Dedifferentiated amniotic fluid mesenchymal stem cell (primary cell): ENCODE results near the gene NWD2.

Experiments used
- DNase-seq: peaks from one replicate; pipeline ENCODE4 v3.0.0-alpha.2; 2016; ENCODE audit errors: extremely low spot score

The NWD2 gene

DNA sequence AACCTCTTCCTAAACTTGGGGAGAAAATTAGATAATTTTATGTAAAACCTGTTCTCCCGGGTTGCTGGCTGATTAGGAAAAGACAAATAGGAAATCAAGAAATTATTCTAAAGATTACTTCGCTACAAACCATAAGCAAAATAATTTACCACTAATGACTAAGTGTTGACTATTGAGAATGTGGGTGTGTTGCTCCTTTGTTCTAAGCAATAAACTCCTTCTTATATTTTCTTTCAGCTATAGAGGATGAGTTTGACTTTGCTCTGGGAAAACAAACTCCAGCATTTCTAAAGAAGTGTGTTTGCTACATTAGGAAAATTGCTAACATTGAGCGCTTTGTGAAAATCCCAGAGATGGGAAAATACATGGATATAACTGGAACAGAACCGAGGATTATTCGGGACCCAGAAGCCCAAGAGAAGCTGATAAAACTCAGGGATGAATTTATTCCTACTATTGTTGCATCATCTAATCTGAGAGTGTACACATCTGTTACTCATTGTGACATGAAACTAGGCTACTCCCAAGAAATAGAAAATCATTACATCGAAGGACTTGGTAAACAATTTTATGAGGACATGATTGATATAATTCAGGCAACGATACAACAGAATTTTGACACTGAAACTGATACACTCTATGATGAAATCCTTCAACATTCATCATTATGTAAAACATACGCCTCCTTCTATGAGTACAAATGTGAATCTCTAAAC is 194.2 kb downstream of the NWD2 start:
- DNase-seq: no peak

DNA sequence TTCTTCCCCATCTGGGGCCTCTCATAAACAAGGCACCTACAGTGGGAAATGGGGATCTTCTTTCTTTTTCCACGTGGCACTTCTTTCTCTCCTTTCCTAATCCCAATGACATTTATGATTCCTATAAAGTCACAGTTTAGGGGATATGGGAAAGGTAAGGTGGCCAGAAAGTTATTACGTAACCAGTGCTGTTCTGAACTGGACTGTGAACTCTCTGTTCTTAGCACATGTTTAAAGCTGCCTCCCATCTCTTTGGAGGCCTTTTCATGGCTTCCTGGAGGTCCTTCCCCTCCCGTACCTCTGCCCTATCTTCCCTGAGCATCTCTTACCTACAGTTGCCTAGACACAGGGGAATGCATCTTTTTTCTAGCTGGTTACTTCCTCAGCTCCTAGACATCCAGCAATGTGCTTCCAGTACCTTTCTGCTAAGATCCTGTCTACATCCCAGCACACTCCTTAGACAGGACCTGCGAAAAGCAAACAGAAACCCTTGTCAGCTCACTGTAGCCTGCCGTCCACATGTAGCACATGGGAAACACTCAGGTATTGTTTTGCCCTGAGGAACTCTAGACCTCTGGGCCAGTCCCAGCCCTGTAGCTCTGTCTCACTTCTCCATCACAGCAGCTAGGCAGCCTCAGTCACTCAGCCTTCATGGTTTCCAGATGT is 195.4 kb downstream of the NWD2 start:
- no peak for DNase-seq

DNA sequence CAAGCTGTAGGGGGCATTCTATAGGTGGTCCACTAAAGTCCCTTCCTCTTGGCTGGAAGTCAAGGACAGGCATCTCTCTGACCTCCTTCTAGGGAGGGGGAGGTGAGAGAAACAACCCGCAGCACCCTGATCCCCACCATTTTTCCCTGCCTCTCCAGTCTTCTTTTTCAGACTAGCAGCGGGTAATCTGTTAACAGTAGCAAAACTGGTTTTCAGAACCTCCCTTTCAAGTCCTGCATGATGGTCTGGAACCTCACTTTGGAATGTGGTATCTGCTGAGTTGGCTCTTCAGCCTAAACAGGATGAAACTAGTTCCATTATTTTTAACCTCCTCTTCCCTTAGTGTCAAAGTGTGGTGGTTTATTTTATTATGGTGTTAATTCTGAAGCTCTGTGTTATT is 196.0 kb downstream of the NWD2 start:
- DNase-seq: no peak

DNA sequence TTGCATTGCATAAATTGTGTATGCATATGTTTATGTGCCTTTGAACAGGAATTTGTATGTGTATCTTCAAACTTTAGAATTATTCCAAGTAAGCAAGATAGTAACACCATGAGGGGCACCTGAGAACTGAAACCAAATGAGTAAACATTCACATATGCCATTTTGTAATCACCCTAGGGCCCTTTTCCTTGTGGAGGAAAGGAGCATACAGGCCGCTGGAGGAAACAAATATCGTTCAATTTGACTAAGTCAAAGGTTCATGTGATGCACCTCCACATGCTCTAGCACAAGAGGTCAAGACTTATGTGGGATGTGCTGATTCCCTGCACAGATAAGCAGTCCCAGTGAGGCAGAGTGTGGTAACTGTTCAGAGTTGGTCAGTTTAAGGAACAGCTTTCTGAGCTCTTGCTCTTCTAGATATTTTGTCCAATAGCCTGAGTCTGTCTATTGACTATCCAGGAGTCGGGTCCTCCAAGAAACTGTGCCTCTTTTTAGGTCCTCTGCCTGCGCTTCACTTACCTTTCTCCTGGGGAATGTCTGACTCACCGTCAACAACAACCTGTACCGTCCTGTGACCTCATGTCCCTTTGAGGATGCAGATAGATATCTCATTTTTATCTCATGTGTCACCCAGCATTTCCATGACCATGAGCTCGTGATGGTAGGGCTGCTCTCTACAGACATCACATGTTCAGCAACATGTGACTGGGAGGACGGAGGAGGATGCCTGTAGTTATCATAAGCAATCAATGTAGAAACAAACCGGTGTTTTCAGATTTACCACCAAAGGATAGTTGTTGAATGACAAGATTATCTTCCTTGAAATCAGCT is 196.9 kb downstream of the NWD2 start:
- no peak for DNase-seq

DNA sequence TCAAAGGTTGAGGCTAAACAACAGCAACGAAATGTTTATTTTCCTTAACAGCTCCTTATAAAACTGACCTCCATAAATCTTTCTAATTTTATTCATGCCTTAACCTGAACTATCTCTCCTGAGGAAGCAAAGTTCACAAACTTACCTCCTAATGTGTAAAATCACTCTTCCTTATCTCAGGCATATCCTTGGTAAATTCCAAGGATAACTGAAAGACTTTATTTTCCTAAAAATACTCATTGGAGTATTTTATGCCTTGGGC is 197.4 kb downstream of the NWD2 start:
- DNase-seq: no peak

DNA sequence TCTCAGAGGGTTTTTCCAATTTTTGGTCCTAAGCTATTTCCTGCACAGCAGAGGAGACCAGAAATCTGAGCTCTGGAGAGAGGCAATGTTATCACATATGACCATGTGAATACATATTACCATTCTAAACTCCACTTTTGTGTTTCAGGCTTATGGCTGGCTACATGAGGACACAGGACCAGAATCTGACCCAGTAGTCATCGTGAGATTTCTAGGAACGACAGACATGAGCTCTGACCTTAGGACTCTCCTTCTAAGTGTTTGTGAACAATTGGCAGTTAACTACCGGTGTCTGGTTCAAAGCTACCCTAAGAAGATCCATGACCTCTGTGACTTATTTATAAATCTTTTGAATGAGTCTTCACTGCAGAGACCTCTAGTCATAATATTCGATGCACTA is 198.6 kb downstream of the NWD2 start:
- no peak for DNase-seq

DNA sequence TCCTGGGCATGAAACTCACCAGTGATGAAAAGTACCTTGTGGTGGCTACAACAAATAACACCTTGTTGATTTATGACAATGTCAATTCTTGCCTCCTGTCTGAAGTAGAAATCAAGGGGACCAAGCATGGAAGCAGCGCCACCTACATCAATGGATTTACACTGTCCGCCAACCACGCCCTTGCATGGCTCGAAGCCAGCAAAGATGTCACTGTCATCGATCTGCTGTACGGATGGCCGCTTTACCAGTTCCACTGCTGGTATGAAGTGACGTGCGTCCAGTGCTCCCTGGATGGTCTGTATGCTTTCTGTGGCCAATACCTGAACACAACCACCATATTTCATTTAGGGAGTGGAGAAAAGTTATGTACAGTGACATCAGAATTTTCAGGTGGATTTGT is 200.5 kb downstream of the NWD2 start:
- DNase-seq: no peak

DNA sequence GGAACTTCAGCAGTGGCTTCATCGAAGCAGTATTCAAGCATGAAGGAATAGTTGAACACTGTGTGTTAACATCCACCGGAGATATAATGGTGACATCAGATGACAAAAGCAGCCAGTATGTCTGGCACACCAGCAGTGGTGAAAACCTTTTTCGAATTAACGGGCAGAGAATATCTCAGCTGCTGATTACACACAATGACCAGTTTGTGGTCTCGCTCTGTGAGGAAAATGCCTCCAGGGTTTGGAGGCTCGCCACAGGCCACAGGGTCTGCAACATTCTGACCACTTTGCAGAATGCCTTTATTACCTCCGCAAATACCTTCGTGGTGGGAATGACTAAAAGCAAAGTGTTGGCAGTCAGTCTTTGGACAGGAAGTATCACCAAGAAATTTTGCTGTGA is 201.5 kb downstream of the NWD2 start:
- DNase-seq: no peak

DNA sequence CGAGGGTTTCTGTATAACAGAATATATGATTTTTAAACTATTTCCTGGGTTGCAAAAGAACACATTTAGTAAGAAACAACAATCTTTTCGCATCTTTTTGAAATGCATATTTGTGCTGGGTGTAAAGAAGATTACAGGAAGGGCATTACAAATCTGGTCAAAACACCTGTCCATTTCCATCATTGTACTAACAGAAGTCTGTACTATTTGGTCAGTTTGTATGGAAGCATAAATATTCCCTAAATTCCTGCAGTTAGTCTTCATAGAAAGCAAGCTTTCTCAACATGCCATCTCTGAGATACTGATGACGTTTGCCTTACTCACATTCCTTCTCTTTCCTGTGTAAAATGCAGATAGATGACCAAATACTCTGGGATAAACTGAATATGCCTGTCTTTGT is 203.3 kb downstream of the NWD2 start:
- DNase-seq: no peak

DNA sequence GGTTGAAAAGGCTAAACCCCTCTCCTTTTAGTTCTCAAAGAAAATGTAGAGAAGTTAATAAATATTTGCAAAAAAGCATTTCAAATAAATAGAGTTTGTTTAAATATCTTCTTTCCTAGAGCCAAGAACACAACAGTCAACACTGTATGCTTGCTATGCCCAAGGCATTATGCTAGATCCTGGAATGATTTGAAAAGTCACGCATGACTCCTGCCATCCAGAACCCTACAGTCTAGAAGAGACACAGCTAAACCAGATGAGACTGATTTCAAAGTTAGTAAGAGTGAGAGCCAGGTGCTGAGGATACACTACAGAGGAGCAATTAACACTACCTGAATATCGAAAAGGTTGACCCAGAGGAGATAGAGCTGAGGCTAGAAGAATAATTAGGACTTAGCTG is 205.8 kb downstream of the NWD2 start:
- DNase-seq: no peak

DNA sequence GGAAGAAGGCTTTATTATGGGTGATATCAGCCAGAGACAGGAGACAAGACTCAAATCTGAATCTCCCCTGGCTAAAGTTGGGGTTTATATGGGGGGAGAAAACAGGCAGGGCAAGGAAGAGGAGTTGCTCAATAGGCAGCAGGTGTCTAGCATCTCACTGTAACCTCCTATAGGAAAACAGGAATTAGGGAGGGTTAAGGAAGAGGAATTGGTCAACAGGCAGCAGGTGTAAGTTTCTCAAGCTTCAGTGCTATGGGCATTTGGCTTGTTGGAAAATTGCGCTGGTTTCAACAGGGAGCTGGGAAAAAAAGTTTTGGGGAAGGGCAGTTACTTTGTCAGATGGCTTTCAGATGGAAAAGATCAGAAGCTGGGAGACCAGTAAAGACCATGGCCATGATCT is 206.4 kb downstream of the NWD2 start:
- DNase-seq: no peak

DNA sequence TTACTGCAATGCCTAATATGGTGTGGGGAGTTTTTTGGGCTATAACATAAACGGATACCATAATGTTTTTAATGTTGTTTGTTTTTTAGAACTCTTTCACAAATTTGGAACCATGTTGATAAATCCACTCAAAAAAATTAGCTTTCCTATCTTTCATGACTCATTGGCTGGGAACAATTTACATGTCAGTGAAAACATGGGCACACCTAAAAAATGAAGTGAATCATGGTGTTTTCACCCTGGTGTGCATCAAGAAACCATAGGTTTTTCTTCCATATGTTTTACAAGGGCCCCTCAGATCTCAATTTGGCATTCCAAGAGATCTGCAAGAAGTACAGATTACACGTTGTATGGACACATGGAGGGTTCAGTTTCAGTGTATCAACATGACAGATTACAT is 207.1 kb downstream of the NWD2 start:
- no peak for DNase-seq

DNA sequence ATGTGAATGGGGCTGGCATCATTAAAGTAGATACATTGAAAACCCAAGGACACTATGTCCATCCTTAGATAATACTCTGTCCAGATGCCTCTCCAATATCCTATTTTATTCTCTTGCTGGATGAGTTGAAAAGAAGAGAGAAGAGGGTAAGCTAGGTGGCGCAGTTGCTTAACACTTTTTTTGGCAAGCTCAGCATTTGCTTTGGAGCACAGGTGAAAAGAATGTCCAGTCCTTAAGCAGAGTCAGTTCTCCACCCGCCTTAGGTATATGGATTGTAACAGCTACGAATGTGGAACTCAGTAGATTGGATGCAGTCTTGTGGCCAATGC is 208.4 kb downstream of the NWD2 start:
- no peak for DNase-seq

DNA sequence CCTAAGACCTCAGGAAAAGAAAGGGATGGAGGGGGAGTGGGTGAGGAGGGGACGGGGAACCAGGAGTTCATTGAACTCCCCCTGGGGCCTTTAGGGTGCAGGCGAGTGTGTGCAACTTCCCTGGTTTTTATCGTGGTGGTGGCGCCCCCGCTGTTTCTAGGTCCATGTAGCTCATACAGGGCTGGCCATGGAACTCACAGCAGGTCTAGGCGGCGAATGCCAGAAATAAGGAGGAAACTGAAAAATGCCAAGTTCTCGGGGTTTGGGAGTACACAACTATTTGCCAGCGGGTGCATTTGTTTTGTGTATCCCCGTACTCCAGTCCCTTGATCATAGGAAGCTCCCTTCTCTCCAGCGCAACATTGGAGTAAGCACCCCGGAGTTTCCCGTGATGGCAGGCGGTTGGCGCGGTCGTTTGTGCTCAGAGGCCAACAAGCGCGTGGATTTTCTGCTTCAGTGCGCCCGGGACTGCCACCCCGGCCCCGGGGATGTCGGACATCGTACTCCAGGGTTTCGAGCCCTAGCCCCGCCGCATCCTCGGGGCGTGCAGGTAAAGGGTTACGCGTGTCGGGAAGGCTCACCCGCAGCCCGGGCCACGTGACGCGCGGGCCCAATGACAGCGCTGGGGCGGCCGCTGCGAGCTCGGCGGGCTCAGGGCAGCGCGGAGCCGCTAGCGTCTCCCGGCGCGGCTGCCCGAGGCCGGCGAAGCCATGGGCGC is 208.9 kb downstream of the NWD2 start:
- DNase-seq: no peak

DNA sequence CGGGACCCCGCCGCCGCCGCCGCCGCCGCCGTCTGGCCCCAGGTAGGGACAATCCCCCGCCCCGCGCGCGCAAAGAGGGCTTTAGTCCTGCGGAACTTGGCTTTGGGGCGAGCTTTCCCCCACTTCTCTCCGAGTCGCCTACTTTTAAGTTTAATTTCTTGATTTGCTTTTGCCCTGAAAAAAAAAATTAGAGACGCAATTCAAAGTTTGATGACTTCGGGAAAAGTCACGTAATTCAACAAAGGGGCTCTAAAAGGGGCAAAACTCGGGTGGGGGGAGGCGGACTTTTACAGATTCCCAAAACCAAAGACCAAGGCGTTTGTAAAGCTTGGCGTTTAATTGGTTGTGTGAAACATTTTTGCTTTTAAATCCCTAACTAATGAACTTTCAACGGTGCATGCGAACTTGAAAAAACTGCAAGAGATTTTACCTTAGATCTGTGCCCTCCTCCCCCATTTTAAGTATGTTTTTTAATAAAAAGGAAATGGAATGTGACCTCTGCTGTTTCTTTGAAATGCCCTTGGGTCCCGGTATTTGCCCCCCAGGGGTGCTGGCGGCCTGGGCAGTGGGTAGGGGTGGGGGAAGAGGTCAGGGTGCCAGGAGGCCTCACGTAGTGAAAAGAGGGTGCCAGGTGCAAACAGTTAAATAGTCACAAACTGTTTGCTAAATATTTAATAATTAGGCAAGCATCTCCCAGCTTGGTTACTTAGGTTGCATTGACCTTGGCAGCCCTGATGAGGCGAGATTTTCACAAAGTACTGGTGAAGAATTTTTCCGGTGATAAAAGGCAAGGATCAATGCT is 209.7 kb downstream of the NWD2 start:
- no peak for DNase-seq

DNA sequence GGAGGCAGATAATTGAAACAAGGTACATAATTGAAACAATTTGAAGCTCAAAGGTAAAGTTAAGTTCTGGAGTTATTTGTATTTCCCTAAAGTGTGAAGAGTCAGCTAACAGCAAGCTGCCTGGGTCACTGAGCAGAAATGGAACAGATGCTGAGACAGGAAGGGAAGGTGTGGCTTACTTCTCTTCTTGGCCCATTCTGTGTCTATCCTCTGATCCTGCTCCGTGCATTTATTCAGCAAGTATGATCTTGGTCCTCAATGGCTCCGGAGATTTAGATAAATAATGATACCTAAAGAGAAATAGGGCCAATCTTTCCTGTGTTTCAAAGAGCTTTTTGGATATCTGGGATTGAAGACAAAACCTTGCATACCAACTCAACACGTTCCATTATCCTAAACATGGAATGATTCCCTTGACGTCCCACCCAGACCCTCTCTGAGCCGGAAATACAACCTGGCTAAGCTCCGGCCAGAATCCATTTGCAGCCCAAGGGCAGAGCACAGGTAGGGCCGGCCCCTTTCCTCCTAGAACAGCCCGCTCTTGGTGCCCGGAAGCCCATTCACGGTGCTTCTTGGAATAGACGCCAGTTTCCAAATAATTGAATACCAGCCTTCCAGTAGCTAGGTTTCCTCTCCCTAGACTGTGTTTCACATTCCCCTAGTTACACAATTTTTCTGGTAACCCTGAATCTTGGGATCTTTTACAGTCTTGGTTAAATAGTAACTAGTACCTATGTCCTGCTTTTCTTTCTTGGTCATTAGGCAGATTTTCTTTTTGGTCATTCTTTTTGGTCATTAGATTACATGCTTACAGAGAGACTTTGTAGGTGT is 211.0 kb downstream of the NWD2 start:
- no peak for DNase-seq

DNA sequence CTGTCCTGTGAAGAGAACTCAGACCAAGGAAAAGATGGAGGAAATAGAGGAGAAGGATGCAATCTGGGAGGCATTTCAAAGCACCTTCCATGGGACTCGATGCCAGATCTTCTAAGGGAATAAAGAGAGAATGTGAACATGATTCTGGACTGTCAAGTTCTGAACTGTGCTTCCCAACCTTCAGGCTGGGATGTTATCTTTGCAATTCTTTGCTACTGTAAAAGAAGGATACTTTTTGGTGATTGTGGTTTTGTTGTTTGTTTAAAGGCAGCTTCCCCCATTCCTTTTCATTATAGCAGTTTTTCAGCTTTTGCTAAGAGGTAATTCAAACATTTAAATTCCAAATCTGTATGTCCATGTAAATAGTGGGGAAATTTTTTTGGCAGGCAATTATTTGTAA is 217.3 kb downstream of the NWD2 start:
- no peak for DNase-seq

DNA sequence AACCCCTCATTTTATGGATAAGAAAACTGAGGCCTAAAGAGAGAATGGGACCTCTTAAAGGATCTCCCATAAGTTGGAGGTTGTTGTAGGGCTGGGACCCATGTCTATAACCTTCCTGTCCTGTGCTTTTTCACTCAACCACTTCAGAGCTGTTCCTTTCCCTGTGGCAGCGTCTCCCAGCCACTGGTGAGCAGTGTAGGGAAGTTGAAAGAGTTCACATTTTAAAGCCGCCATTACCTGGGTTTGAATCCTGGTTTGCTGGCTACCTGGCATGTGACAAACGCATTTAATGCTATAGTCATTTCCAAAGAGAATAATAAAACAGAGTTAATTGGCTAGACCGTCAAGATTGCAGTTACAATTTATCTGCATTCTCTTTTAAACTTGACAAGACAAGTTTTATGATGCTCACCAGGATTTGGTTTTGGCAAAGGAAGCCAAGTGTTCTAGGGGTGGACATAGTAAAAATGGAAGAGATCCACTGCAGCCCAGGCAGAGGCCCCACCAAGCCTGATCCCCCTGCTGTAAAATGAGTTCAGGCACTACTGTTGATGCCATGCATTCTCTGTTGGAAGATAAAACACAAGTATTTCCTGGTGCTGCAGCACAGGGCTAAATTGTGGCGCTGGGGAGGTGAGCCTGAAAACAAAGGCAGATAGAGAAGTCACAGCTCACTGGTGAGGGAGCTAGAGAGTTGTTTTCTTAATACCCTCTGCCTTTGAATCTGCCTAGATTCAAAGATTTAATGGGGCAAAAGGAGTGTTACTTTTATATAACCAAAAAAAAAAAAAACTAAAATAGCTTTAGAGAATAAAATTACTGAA is 218.7 kb downstream of the NWD2 start:
- DNase-seq: no peak

DNA sequence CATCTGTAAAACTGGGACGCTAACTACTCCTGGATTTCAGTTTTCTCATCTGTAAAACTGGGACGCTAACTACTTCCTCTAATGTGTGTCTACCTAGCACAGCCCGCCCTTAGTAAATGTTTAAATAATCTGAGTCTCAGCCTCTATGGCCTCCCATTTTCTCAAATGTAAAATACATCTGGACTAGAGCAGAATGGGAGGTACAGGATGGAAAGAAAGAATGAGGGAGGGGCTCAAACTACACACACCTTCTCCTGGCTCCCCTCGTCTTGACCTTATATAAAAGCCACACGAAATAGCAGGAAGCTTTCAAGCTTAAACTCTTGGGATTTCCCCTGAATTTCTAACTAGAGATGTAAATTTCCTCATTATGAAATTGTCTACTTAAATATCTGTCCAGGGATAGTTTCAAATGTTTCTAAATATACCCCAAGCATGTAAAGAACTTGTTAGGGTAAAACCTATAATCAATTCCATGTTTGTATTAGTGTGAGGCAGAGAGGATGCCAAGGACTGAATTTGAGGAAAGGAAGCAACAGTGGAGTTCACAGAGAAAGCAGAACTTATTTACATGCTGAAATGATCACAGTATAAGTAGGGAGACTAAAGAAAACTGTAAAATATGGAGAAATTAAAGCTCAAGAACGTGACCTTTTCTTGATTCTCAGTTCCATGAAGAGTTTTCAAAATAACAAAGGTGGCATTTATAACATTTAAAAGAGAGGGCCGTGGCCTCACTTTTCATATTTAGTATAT is 220.0 kb downstream of the NWD2 start:
- no peak for DNase-seq
